BLaER1 treated with 17β-estradiol and CSF1 and Interleukin-3, amounts not matched to agents 10 nM and 100 nM (cell line): ENCODE measurements around the gene TACR1.

Source experiments
- H3K27ac ChIP-seq, 11 experiments: shearing (Covaris generic); formaldehyde crosslinking; 2 replicates each; pipeline ENCODE4 v1.8.1; 2022
- H3K27me3 ChIP-seq, 11 experiments: shearing (Covaris generic); formaldehyde crosslinking; 2 replicates each; pipeline ENCODE4 v1.8.1; 2022
- H3K36me3 ChIP-seq, 11 experiments: shearing (Covaris generic); formaldehyde crosslinking; 2 replicates each; pipeline ENCODE4 v1.8.1; 2022
- H3K4me1 ChIP-seq, 10 experiments: shearing (Covaris generic); formaldehyde crosslinking; 2 replicates each; pipeline ENCODE4 v1.8.1; 2022
- H3K4me2 ChIP-seq, 11 experiments: shearing (Covaris generic); formaldehyde crosslinking; 2 replicates each; pipeline ENCODE4 v1.8.1; 2022
- H3K4me3 ChIP-seq, 10 experiments: shearing (Covaris generic); formaldehyde crosslinking; 2 replicates each; pipeline ENCODE4 v1.8.1; 2022
- H3K9ac ChIP-seq, 11 experiments: shearing (Covaris generic); formaldehyde crosslinking; 2 replicates each; pipeline ENCODE4 v1.8.1; 2022
- H3K9me3 ChIP-seq, 11 experiments: shearing (Covaris generic); formaldehyde crosslinking; replicated peaks in 1 of 11; 2 replicates each; pipeline ENCODE4 v1.8.1; 2022
- H4K20me1 ChIP-seq, 11 experiments: shearing (Covaris generic); formaldehyde crosslinking; 2 replicates each; pipeline ENCODE4 v1.8.1; 2022
- Cebpa-rat ChIP-seq, 11 experiments: shearing (Covaris generic); IDR thresholded peaks; 2 replicates each; pipeline ENCODE4 v1.8.1; 2022

The TACR1 gene

GRCh38 chr2:75089471-75089870 lies 109.8 kb downstream of the TACR1 start:
- TF ChIP-seq Cebpa-rat (IDR thresholded peaks at IDR 0.05): no peak
- no peak overlapping the region for H3K4me3 ChIP-seq
- no peak overlapping the region; a peak in 1 of 22 replicates for H3K4me2 ChIP-seq
- H3K27me3 ChIP-seq: no peaks in the 10 kb centered on the region
- H3K9me3 ChIP-seq: no peaks in the 10 kb centered on the region
- peaks cover 0 to 12% (median 6%) of the 10 kb centered on the region in 10 experiments; a peak in 11 of 20 replicates for H3K4me1 ChIP-seq
- no peak overlapping the region for H3K9ac ChIP-seq
- no peaks in the 10 kb centered on the region for H4K20me1 ChIP-seq
- H3K27ac ChIP-seq: no peak overlapping the region
- H3K36me3 ChIP-seq: no peaks in the 10 kb centered on the region

GRCh38 chr2:75088791-75089190 lies 110.5 kb downstream of the TACR1 start:
- Histone ChIP-seq H4K20me1 (no peaks in the 10 kb centered on the region), H3K4me3 (no peak overlapping the region), H3K27me3 (no peaks in the 10 kb centered on the region), H3K36me3 (no peaks in the 10 kb centered on the region), H3K9ac (no peak overlapping the region), H3K27ac (no peak overlapping the region), H3K9me3 (no peaks in the 10 kb centered on the region), H3K4me2 (peak overlapping the region in 8 of 11 experiments; percentile 6 to 58 (median 34); a peak in 13 of 22 replicates), H3K4me1 (peaks cover 0 to 12% (median 6%) of the 10 kb centered on the region in 10 experiments; a peak in 11 of 20 replicates)
- no peak for TF ChIP-seq Cebpa-rat (IDR thresholded peaks at IDR 0.05)

GRCh38 chr2:75087736-75088135 lies 111.6 kb downstream of the TACR1 start:
- Histone ChIP-seq H3K36me3 (no peaks in the 10 kb centered on the region), H3K4me1 (peaks cover 0 to 12% (median 6%) of the 10 kb centered on the region in 10 experiments; a peak in 11 of 20 replicates), H3K4me3 (no peak overlapping the region), H3K27me3 (no peaks in the 10 kb centered on the region), H3K9me3 (no peaks in the 10 kb centered on the region), H3K27ac (no peak overlapping the region), H3K9ac (no peak overlapping the region), H3K4me2 (no peak overlapping the region), H4K20me1 (no peaks in the 10 kb centered on the region)
- TF ChIP-seq Cebpa-rat (IDR thresholded peaks at IDR 0.05): no peak

GRCh38 chr2:75079575-75079974 lies 119.7 kb downstream of the TACR1 start:
- no peaks in the 10 kb centered on the region for H3K4me1 ChIP-seq
- no peaks in the 10 kb centered on the region for H4K20me1 ChIP-seq
- H3K4me2 ChIP-seq: no peak overlapping the region
- H3K9me3 ChIP-seq: no peaks in the 10 kb centered on the region
- TF ChIP-seq Cebpa-rat (IDR thresholded peaks at IDR 0.05): no peak
- H3K9ac ChIP-seq: no peak overlapping the region
- H3K4me3 ChIP-seq: no peak overlapping the region
- H3K36me3 ChIP-seq: no peaks in the 10 kb centered on the region
- H3K27ac ChIP-seq: no peak overlapping the region
- H3K27me3 ChIP-seq: no peaks in the 10 kb centered on the region

GRCh38 chr2:75077909-75078308 lies 121.4 kb downstream of the TACR1 start:
- no peaks in the 10 kb centered on the region for H4K20me1 ChIP-seq
- H3K4me2 ChIP-seq: no peak overlapping the region
- H3K27ac ChIP-seq: no peak overlapping the region
- H3K4me3 ChIP-seq: no peak overlapping the region
- no peaks in the 10 kb centered on the region for H3K4me1 ChIP-seq
- H3K9ac ChIP-seq: no peak overlapping the region
- no peak for TF ChIP-seq Cebpa-rat (IDR thresholded peaks at IDR 0.05)
- no peaks in the 10 kb centered on the region for H3K36me3 ChIP-seq
- no peaks in the 10 kb centered on the region for H3K27me3 ChIP-seq
- H3K9me3 ChIP-seq: no peaks in the 10 kb centered on the region

GRCh38 chr2:75076088-75076487 lies 123.2 kb downstream of the TACR1 start:
- no peak for TF ChIP-seq Cebpa-rat (IDR thresholded peaks at IDR 0.05)
- Histone ChIP-seq H3K4me2 (no peak overlapping the region), H4K20me1 (no peaks in the 10 kb centered on the region), H3K36me3 (no peaks in the 10 kb centered on the region), H3K9me3 (no peaks in the 10 kb centered on the region), H3K4me3 (no peak overlapping the region), H3K27ac (no peak overlapping the region), H3K9ac (no peak overlapping the region), H3K4me1 (no peaks in the 10 kb centered on the region), H3K27me3 (no peaks in the 10 kb centered on the region)

GRCh38 chr2:75074708-75075107 lies 124.6 kb downstream of the TACR1 start:
- H4K20me1 ChIP-seq: no peaks in the 10 kb centered on the region
- no peak overlapping the region for H3K9ac ChIP-seq
- H3K27ac ChIP-seq: no peak overlapping the region
- H3K4me2 ChIP-seq: no peak overlapping the region
- H3K9me3 ChIP-seq: no peaks in the 10 kb centered on the region
- no peaks in the 10 kb centered on the region for H3K27me3 ChIP-seq
- H3K4me3 ChIP-seq: no peak overlapping the region
- no peak for TF ChIP-seq Cebpa-rat (IDR thresholded peaks at IDR 0.05)
- no peaks in the 10 kb centered on the region for H3K4me1 ChIP-seq
- no peaks in the 10 kb centered on the region for H3K36me3 ChIP-seq

- Histone ChIP-seq H4K20me1 (no peaks in the 10 kb centered on the region), H3K27ac (no peak overlapping the region), H3K27me3 (no peaks in the 10 kb centered on the region), H3K9me3 (no peaks in the 10 kb centered on the region), H3K4me2 (no peak overlapping the region), H3K4me3 (no peak overlapping the region), H3K4me1 (no peaks in the 10 kb centered on the region), H3K36me3 (no peaks in the 10 kb centered on the region), H3K9ac (no peak overlapping the region)
- TF ChIP-seq Cebpa-rat (IDR thresholded peaks at IDR 0.05): no peak
Measured at GRCh38 chr2:75074228-75074627, 125.1 kb downstream of the TACR1 start.

- no peaks in the 10 kb centered on the region for H4K20me1 ChIP-seq
- no peaks in the 10 kb centered on the region for H3K36me3 ChIP-seq
- no peaks in the 10 kb centered on the region for H3K27me3 ChIP-seq
- H3K9me3 ChIP-seq: peaks cover 0 to 4% (median 0%) of the 10 kb centered on the region in 11 experiments; a peak in 1 of 22 replicates
- H3K4me3 ChIP-seq: no peak overlapping the region
- no peak overlapping the region for H3K27ac ChIP-seq
- no peaks in the 10 kb centered on the region for H3K4me1 ChIP-seq
- no peak overlapping the region for H3K9ac ChIP-seq
- no peak overlapping the region for H3K4me2 ChIP-seq
- TF ChIP-seq Cebpa-rat (IDR thresholded peaks at IDR 0.05): no peak
Measured at GRCh38 chr2:75071766-75072165, 127.6 kb downstream of the TACR1 start.

- Histone ChIP-seq H3K27ac (no peak overlapping the region), H4K20me1 (no peaks in the 10 kb centered on the region), H3K4me1 (peaks cover 0 to 25% (median 5%) of the 10 kb centered on the region in 10 experiments; a peak in 11 of 20 replicates), H3K4me2 (no peak overlapping the region), H3K36me3 (no peaks in the 10 kb centered on the region), H3K9ac (no peak overlapping the region), H3K9me3 (peaks cover 0 to 4% (median 0%) of the 10 kb centered on the region in 11 experiments; a peak in 1 of 22 replicates), H3K27me3 (no peaks in the 10 kb centered on the region), H3K4me3 (no peak overlapping the region)
- no peak for TF ChIP-seq Cebpa-rat (IDR thresholded peaks at IDR 0.05)
Measured at GRCh38 chr2:75068546-75068945, 130.8 kb downstream of the TACR1 start.
